Sciatic nerve (tissue), 2 donors: ENCODE measurements around the gene KIR2DL3. TPM values are rescaled to one million over a fixed set of nuclear protein-coding genes. Genes with fewer than 3 reads are reported as not detected.
"Not testable (repeated sequence)": the region's sequence is repeated elsewhere in the genome, so short reads cannot be mapped to it uniquely, and the experiment has no call there.

Source experiments
- ATAC-seq: fragments of 200-7000 bp; cut with Tn5 transposase; one replicate; pipeline ENCODE4 v1.9.1; 2020; ENCODE audit warnings: mild to moderate bottlenecking, moderate library complexity
- DNase-seq: peaks from one replicate; pipeline ENCODE4 v3.0.0-alpha.2; 2020; ENCODE audit warnings: low spot score
- intact Hi-C: fragments of 100-400 bp; cut with DNase I; formaldehyde crosslinking; loops from one replicate; pipeline ENCODE4 v1.14.2; 2022
- total RNA-seq: library from RNA; stranded (reverse); fragmentation: NEBNext Ultra II Directional; extraction: Animal tissue kit (Norgen Biotek cat#: 25700); gene quantifications from one replicate; pipeline ENCODE4 v1.2.1, GENCODE V29; 2021
- donor health status: DM: no; HTN: no; CAD: no.
- donor health status: DM: no; HTN: no; CAD: no.

Gene KIR2DL3
- total RNA-seq, 1 donor from 2014 or later, result not detected

- no peak for DNase-seq
- intact Hi-C loops, result no loop called here
- ATAC-seq, result no peak
Observed at GRCh38 chr19:54739587-54740497, 1.5 kb downstream of the KIR2DL3 start.

DNA sequence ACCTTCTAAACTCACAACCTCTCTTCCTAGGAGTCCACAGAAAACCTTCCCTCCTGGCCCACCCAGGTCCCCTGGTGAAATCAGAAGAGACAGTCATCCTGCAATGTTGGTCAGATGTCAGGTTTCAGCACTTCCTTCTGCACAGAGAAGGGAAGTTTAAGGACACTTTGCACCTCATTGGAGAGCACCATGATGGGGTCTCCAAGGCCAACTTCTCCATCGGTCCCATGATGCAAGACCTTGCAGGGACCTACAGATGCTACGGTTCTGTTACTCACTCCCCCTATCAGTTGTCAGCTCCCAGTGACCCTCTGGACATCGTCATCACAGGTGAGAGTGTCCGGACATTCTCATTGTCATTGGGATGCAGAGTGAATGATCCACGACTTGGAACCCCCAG, 3.6 kb downstream of the KIR2DL3 start:
- intact Hi-C loops, ATAC-seq, DNase-seq: not testable (repeated sequence)

- intact Hi-C loops, ATAC-seq, DNase-seq: not testable (repeated sequence)
Observed at GRCh38 chr19:54744080-54744479, 5.8 kb downstream of the KIR2DL3 start.

DNA sequence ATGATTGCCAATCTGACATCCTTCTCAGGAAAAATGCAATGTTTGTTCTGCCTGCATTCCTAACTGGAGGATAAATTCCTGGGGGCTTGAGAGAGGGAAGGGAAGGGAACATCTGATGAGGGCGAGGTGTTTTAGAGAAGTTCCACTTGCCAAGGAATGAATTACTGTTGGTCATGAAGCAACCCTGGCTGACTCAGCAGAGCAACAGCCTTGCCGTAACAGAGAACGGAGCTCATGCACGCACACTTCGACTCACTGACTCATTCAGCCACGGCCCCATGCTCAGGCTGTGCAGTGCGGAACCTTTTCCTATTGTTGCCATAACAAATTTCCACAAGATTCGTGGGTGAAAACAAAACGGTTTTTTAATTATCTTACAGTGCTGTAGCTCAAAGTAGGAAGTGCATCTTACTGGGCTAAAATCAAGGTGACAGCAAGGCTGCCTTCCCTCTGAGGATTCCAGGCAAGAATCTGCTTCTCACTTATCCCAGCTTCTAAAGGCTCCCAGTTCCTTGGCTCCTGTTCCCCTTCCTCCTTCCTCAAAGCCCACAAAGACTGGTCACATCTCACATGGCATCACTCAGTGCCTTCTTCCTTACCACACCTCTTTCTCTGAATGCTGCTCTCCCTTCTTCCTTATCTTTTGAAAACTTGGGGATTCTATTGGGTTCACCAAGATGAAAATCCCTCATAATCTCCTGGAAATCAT, 9.5 kb downstream of the KIR2DL3 start:
- DNase-seq, ATAC-seq, intact Hi-C loops: not testable (repeated sequence)

DNA sequence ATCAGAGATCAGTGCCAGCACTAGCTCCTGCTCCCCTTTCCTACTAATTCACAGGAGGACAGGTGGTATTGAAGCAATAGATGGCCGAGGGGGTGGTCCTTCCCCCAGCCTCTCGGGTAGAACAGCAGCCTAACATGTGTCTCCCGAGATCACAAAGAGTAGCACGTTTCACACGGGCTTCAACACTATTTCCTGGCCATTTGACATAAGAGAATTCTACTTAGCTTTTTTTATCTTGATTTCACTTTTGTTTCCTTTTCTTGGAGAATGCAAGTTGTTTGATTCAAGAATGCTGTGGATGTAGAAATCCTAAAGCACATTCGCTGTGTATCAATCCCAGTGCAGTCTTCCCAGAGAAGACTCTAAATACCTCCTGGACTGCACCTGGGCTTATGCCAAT, 12.0 kb downstream of the KIR2DL3 start:
- DNase-seq, intact Hi-C loops, ATAC-seq: not testable (repeated sequence)

- DNase-seq, ATAC-seq, intact Hi-C loops: not testable (repeated sequence)
Observed at GRCh38 chr19:54756204-54757110, 18.1 kb downstream of the KIR2DL3 start.

GRCh38 chr19:54758577-54758976, 20.3 kb downstream of the KIR2DL3 start:
- ATAC-seq, intact Hi-C loops, DNase-seq: not testable (repeated sequence)

- DNase-seq, ATAC-seq, intact Hi-C loops: not testable (repeated sequence)
Observed at GRCh38 chr19:54764219-54764618, 25.9 kb downstream of the KIR2DL3 start.

- intact Hi-C loops, DNase-seq, ATAC-seq: not testable (repeated sequence)
Observed at GRCh38 chr19:54766464-54766863, 28.2 kb downstream of the KIR2DL3 start.

DNA sequence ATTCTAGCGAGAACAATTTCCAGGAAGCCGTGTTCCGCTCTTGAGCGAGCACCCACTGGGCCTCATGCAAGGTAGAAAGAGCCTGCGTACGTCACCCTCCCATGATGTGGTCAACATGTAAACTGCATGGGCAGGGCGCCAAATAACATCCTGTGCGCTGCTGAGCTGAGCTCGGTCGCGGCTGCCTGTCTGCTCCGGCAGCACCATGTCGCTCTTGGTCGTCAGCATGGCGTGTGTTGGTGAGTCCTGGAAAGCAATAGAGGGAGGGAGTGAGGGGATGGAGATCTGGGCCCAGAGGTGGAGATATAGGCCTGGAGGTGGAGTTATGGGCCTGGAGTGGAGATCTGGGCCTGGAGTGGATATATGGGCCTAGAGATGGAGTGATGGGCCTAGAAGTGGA, 31.3 kb downstream of the KIR2DL3 start, which contains the start of gene KIR2DL1:
Gene KIR2DL1, plus strand, starts transcription at position 148 of the 400 bp plus-strand sequence. Its CDS starts 58 bp downstream, at position 206.
- intact Hi-C loops, DNase-seq, ATAC-seq: not testable (repeated sequence)

- DNase-seq, intact Hi-C loops, ATAC-seq: not testable (repeated sequence)
Observed at GRCh38 chr19:54770511-54770910, 32.2 kb downstream of the KIR2DL3 start.

- intact Hi-C loops, DNase-seq, ATAC-seq: not testable (repeated sequence)
Observed at GRCh38 chr19:54771018-54771960, 33.0 kb downstream of the KIR2DL3 start.

DNA sequence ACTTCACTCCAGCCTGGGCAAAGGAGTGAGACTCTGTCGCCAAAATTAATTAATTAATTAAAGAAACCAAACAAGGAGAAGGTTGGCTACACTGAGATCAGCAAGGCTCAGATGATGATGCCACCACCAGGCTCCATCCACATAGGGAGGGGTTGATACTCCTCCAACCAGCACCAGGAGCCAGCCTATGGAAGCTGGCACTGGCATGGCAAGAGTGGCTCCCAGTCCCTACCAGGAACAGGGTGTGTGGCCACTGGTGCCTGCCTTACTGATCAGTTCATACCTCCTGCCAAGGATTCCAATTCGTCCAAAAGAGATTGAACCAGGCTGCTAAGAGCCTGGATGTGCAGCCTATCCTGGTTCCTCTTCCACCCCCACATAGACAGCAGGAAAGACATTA, 34.4 kb downstream of the KIR2DL3 start:
- ATAC-seq, DNase-seq, intact Hi-C loops: not testable (repeated sequence)

GRCh38 chr19:54775095-54775815, 36.9 kb downstream of the KIR2DL3 start:
- intact Hi-C loops, DNase-seq, ATAC-seq: not testable (repeated sequence)

GRCh38 chr19:54775830-54776229, 37.5 kb downstream of the KIR2DL3 start:
- intact Hi-C loops, DNase-seq, ATAC-seq: not testable (repeated sequence)

DNA sequence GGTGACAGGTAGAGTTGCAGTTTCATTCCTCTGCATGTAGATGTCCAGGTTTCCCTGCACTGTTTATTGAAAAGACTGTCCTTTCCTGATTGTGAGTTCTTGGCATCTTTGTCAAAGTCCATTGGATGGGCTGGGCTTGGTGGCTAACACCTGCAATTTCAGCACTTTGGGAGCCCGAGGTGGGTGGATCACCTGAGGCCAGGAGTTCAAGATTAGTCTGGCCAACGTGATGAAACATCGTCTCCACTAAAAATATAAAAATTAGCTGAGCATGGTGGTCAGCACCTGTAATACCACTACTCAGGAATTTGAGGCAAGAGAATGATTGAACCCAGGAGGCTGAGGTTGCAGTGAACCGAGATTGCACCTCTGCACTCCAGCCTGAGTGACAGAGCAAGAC, 39.5 kb downstream of the KIR2DL3 start:
- intact Hi-C loops, ATAC-seq, DNase-seq: not testable (repeated sequence)

GRCh38 chr19:54778896-54779295, 40.6 kb downstream of the KIR2DL3 start:
- intact Hi-C loops, DNase-seq, ATAC-seq: not testable (repeated sequence)
